ENCODE measurements around the gene SLC49A4. TPM values are rescaled to one million over a fixed set of nuclear protein-coding genes. Genes with fewer than 3 reads are reported as not detected.

Gene SLC49A4
- total RNA-seq, 1 donor from 2014 or later = 18.0 TPM

- no peak overlapping the region for H3K9ac ChIP-seq (ENCODE audit: low read length)
- H4K20me1 ChIP-seq (ENCODE audit: insufficient read depth, low read length) = no peaks in the 10 kb centered on the region
- no peak overlapping the region for H3K27ac ChIP-seq (ENCODE audit: low read depth, low read length)
- no peaks in the 10 kb centered on the region for H3K9me3 Mint-ChIP-seq (ENCODE audit: unreplicated experiment)
- H3K27ac Mint-ChIP-seq (ENCODE audit: unreplicated experiment) = no peak overlapping the region
- TF ChIP-seq CTCF (IDR thresholded peaks at IDR 0.05; ENCODE audit: insufficient read depth, low read depth, low read length) (no peak), EZH2 (IDR thresholded peaks at IDR 0.05; ENCODE audit: insufficient read depth, low read length) (no peak)
- H3K4me1 ChIP-seq (ENCODE audit: insufficient read depth, low read length) = no peaks in the 10 kb centered on the region
- no peaks in the 10 kb centered on the region for H3K36me3 ChIP-seq (ENCODE audit: insufficient read depth, low read length)
- no peak overlapping the region for H2AFZ ChIP-seq (ENCODE audit: low read depth, low read length)
- H3K27me3 Mint-ChIP-seq (ENCODE audit: low read depth, unreplicated experiment) = no peaks in the 10 kb centered on the region
- DNase-seq (ENCODE audit: low read depth) (no peak), FAIRE-seq (no peak)
- H3K9me3 ChIP-seq (ENCODE audit: insufficient read depth, low read depth, low read length) = no peaks in the 10 kb centered on the region
- no peak overlapping the region for H3K4me3 ChIP-seq (ENCODE audit: insufficient read depth, low read depth, low read length)
- no peaks in the 10 kb centered on the region for H3K79me2 ChIP-seq (ENCODE audit: insufficient read depth, low read length)
- H3K27me3 ChIP-seq (ENCODE audit: insufficient read depth, low read length) = no peaks in the 10 kb centered on the region
- peaks cover 3% of the 10 kb centered on the region for H3K36me3 Mint-ChIP-seq (ENCODE audit: low read depth, unreplicated experiment)
- no peak overlapping the region for H3K4me3 Mint-ChIP-seq (ENCODE audit: unreplicated experiment)
- peaks cover 11% of the 10 kb centered on the region for H3K4me1 Mint-ChIP-seq (ENCODE audit: low read depth, unreplicated experiment)
- no peak overlapping the region for H3K4me2 ChIP-seq (ENCODE audit: low read length)
Measured at GRCh38 chr3:122766430-122766829, 28.4 kb upstream of the SLC49A4 start.

- H3K27ac Mint-ChIP-seq (ENCODE audit: unreplicated experiment) = no peak overlapping the region
Measured at GRCh38 chr3:122767540-122768372, 27.1 kb upstream of the SLC49A4 start.

More at GRCh38 chr3:122767540-122768372, 27.1 kb upstream of the SLC49A4 start:
- H3K36me3 ChIP-seq (ENCODE audit: insufficient read depth, low read length) = no peaks in the 10 kb centered on the region
- Mint-ChIP-seq H3K4me1 (ENCODE audit: low read depth, unreplicated experiment) (peaks cover 6% of the 10 kb centered on the region), H3K36me3 (ENCODE audit: low read depth, unreplicated experiment) (peaks cover 3% of the 10 kb centered on the region), H3K4me3 (ENCODE audit: unreplicated experiment) (no peak overlapping the region), H3K9me3 (ENCODE audit: unreplicated experiment) (no peaks in the 10 kb centered on the region), H3K27me3 (ENCODE audit: low read depth, unreplicated experiment) (no peaks in the 10 kb centered on the region)
- H3K27ac ChIP-seq (ENCODE audit: low read depth, low read length) = no peak overlapping the region
- DNase-seq (ENCODE audit: low read depth) = no peak
- no peaks in the 10 kb centered on the region for H3K27me3 ChIP-seq (ENCODE audit: insufficient read depth, low read length)
- H3K4me2 ChIP-seq (ENCODE audit: low read length) = no peak overlapping the region
- no peaks in the 10 kb centered on the region for H4K20me1 ChIP-seq (ENCODE audit: insufficient read depth, low read length)
- H3K9me3 ChIP-seq (ENCODE audit: insufficient read depth, low read depth, low read length) = no peaks in the 10 kb centered on the region
- no peak overlapping the region for H3K4me3 ChIP-seq (ENCODE audit: insufficient read depth, low read depth, low read length)
- FAIRE-seq = no peak
- H3K9ac ChIP-seq (ENCODE audit: low read length) = no peak overlapping the region
- no peaks in the 10 kb centered on the region for H3K4me1 ChIP-seq (ENCODE audit: insufficient read depth, low read length)
- H3K79me2 ChIP-seq (ENCODE audit: insufficient read depth, low read length) = no peaks in the 10 kb centered on the region
- H2AFZ ChIP-seq (ENCODE audit: low read depth, low read length) = no peak overlapping the region
- TF ChIP-seq CTCF (IDR thresholded peaks at IDR 0.05; ENCODE audit: insufficient read depth, low read depth, low read length) (no peak), EZH2 (IDR thresholded peaks at IDR 0.05; ENCODE audit: insufficient read depth, low read length) (no peak)
